ENCODE data around the gene MBD1.

DNA sequence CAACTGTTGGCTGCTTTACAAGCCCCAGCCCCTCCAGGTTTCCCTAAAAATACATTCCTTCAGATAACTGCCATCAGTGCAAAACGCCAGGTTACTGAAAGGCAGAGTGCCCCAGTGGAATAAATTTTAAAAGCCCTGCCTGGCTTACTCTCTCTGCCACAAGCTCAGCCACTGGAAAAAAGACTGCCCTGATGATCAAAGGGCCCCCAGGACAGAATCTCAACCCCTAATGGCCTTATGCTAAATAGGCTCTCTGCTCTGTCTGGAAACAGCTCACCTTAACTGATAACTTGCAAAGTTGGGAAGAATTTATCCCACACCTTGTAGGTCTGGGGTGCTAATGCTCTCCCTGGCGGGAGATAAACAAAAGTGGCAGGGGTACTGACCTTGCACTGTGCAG, 48.9 kb downstream of the MBD1 start:
- TF ChIP-seq, protein P1, sequence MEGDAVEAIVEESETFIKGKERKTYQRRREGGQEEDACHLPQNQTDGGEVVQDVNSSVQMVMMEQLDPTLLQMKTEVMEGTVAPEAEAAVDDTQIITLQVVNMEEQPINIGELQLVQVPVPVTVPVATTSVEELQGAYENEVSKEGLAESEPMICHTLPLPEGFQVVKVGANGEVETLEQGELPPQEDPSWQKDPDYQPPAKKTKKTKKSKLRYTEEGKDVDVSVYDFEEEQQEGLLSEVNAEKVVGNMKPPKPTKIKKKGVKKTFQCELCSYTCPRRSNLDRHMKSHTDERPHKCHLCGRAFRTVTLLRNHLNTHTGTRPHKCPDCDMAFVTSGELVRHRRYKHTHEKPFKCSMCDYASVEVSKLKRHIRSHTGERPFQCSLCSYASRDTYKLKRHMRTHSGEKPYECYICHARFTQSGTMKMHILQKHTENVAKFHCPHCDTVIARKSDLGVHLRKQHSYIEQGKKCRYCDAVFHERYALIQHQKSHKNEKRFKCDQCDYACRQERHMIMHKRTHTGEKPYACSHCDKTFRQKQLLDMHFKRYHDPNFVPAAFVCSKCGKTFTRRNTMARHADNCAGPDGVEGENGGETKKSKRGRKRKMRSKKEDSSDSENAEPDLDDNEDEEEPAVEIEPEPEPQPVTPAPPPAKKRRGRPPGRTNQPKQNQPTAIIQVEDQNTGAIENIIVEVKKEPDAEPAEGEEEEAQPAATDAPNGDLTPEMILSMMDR (IDR thresholded peaks at IDR 0.05; ENCODE audit: low read depth, low read length): no peak
- TF ChIP-seq POLR2A (IDR thresholded peaks at IDR 0.05; ENCODE audit: extremely low read depth, insufficient read length): no peak

Data from NB4 (cell line).